HFFc6 (cell line): ENCODE data around the gene GPR21. TPM values are rescaled to one million over a fixed set of nuclear protein-coding genes. Genes with fewer than 3 reads are reported as not detected.

Experiments used
- DNase-seq: peaks from one replicate; pipeline ENCODE4 v3.0.0-alpha.2; 2018
- H3K27ac Mint-ChIP-seq: 2 replicates; pipeline ENCODE4 v1.8.0; 2020; ENCODE audit warnings: mild to moderate bottlenecking, mixed read lengths
- H3K27me3 Mint-ChIP-seq: 2 replicates; pipeline ENCODE4 v1.8.0; 2021; ENCODE audit warnings: mild to moderate bottlenecking, moderate library complexity, mixed read lengths; ENCODE audit not compliant: insufficient read depth
- H3K36me3 Mint-ChIP-seq: 2 replicates; pipeline ENCODE4 v1.8.0; 2021; ENCODE audit warnings: low read depth, mixed read lengths
- H3K4me1 Mint-ChIP-seq: 2 replicates; pipeline ENCODE4 v1.8.0; 2020; ENCODE audit warnings: low read depth, mixed read lengths
- H3K4me3 Mint-ChIP-seq: 2 replicates; pipeline ENCODE4 v1.8.0; 2020; ENCODE audit warnings: mild to moderate bottlenecking, moderate library complexity, mixed read lengths
- H3K9me3 Mint-ChIP-seq: 2 replicates; pipeline ENCODE4 v1.8.0; 2020; ENCODE audit warnings: mild to moderate bottlenecking, mixed read lengths
- CTCF ChIP-seq: fragments of 200-600 bp; sonication (generic); IDR thresholded peaks from 2 replicates; pipeline ENCODE4 v1.5.0; 2021; ENCODE audit warnings: antibody characterized with exemption, mild to moderate bottlenecking
- total RNA-seq, 6 experiments: library from RNA; stranded (reverse); fragmentation: NEBNext Ultra II Directional; extraction: Animal tissue kit (Norgen Biotek cat#: 25700); gene quantifications; 2 replicates in 1 of 6; 3 replicates in 5 of 6; pipeline ENCODE4 v1.2.3, GENCODE V29; 2021

The GPR21 gene
- total RNA-seq, 6 experiments from 2014 or later = 0.26 TPM; not detected in 5

- Mint-ChIP-seq H3K4me3 (no peak overlapping the region), H3K36me3 (no peaks in the 10 kb centered on the region), H3K27me3 (no peaks in the 10 kb centered on the region), H3K4me1 (no peaks in the 10 kb centered on the region), H3K9me3 (no peaks in the 10 kb centered on the region), H3K27ac (no peak overlapping the region)
- no peak for TF ChIP-seq CTCF
- no peak for DNase-seq
These were observed 47.0 kb downstream of the GPR21 start for GRCh38 chr9:123080444-123080843.

- Mint-ChIP-seq H3K27me3 (no peaks in the 10 kb centered on the region), H3K36me3 (no peaks in the 10 kb centered on the region), H3K4me1 (no peaks in the 10 kb centered on the region), H3K4me3 (no peak overlapping the region), H3K27ac (no peak overlapping the region), H3K9me3 (no peaks in the 10 kb centered on the region)
- peak; percentile 84 for TF ChIP-seq CTCF
- peak; percentile 42 for DNase-seq
These were observed 48.4 kb downstream of the GPR21 start for GRCh38 chr9:123081824-123082223.

DNA sequence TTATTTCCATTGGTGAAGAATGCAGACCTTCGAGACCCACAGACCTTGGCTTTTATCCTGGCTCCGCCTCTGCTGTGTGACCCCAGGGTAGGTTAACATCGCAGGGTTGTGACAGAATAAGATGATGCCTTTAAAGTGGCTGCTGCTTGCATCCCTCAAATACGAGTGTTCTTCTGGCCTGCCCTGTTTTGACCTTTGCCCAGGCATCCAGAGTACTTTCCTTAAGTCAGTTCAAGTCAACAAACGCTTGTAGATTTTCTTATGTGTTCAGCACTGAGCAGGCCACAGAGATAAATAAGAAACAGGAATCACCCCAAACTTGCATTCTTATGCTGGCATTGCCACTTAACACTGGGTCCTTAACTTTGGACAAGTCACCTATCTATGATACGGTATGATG lies 50.2 kb downstream of the GPR21 start:
- Mint-ChIP-seq H3K9me3 (no peaks in the 10 kb centered on the region), H3K4me3 (no peak overlapping the region), H3K36me3 (no peaks in the 10 kb centered on the region), H3K27me3 (no peaks in the 10 kb centered on the region; the same call in 1 of the 2 replicates), H3K4me1 (no peaks in the 10 kb centered on the region), H3K27ac (no peak overlapping the region)
- no peak for TF ChIP-seq CTCF
- no peak for DNase-seq

DNA sequence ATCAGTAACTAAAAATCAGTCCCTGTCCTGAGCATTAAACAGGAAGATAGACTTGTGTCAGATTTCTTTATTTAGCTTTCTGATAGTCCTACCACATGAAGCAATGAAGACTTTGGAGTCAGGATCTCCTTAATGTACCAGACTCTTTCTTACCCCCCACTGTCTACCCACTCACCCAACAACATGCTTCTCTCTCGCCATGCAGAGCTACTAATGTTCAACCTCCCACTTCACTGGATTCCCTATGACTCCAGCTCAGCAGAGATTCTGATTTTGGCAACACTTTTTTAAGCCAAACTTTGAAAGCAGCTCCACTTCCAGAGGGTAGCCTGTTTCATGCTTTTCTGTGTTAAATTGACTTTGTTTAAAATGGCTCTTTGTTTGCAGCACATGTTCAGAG lies 50.8 kb downstream of the GPR21 start:
- no peak for DNase-seq
- Mint-ChIP-seq H3K36me3 (no peaks in the 10 kb centered on the region), H3K4me1 (no peaks in the 10 kb centered on the region), H3K27me3 (no peaks in the 10 kb centered on the region; the same call in 1 of the 2 replicates), H3K4me3 (no peak overlapping the region), H3K9me3 (no peaks in the 10 kb centered on the region), H3K27ac (no peak overlapping the region)
- TF ChIP-seq CTCF = no peak

Other genes starting within 250 kb of the GPR21 start
- not detected for gene OR5C1, start 244.7 kb upstream of the GPR21 start, total RNA-seq
- gene OR1K1, start 233.5 kb upstream of the GPR21 start, total RNA-seq = not detected
- gene PDCL, start 205.1 kb upstream of the GPR21 start, total RNA-seq = 10 to 100 TPM; 17.3 to 23.0 (median 21.4) TPM
- 10 to 100 TPM; 38.8 to 46.1 (median 41.5) TPM for gene RC3H2, start 128.3 kb upstream of the GPR21 start, total RNA-seq
- gene ZBTB6, start 120.3 kb upstream of the GPR21 start, total RNA-seq = 1 to 10 TPM; 7.4 to 8.5 (median 8.2) TPM
- gene ZBTB26, start 102.2 kb upstream of the GPR21 start, total RNA-seq = 1 to 10 TPM; 4.1 to 5.6 (median 4.6) TPM
- gene RABGAP1, start 92.6 kb upstream of the GPR21 start, total RNA-seq = 10 to 100 TPM; 29.0 to 39.3 (median 33.9) TPM
- 1 to 10 TPM; 1.4 to 2.5 (median 1.9) TPM for gene STRBP, start 234.9 kb downstream of the GPR21 start, total RNA-seq